SJCRH30 (cell line): Measurements from ENCODE around the gene ADNP2. TPM values are rescaled to one million over a fixed set of nuclear protein-coding genes. Genes with fewer than 3 reads are reported as not detected.
A peak's percentile ranks its signal among the peaks of the same experiment; 100 is the strongest.

ENCODE experiments used
- DNase-seq, 2 experiments: peaks; one replicate each; pipeline ENCODE4 v3.0.0-alpha.2; 2015 to 2020
- H3K27ac ChIP-seq: fragments of 250-450 bp; sonication (Bioruptor Pico); 2 replicates; pipeline ENCODE4 v1.5.1; 2020; ENCODE audit warnings: mild to moderate bottlenecking, moderate library complexity
- H3K27me3 ChIP-seq: fragments of 250-450 bp; sonication (Bioruptor Pico); 2 replicates; pipeline ENCODE4 v1.5.1; 2020; ENCODE audit warnings: mild to moderate bottlenecking, moderate library complexity
- H3K36me3 ChIP-seq: fragments of 250-450 bp; sonication (Bioruptor Pico); 2 replicates; pipeline ENCODE4 v1.5.1; 2020; ENCODE audit warnings: mild to moderate bottlenecking, moderate library complexity
- H3K4me1 ChIP-seq: fragments of 250-450 bp; sonication (Bioruptor Pico); 2 replicates; pipeline ENCODE4 v1.5.1; 2020; ENCODE audit warnings: mild to moderate bottlenecking, moderate library complexity
- H3K4me3 ChIP-seq: fragments of 250-450 bp; sonication (Bioruptor Pico); 2 replicates; pipeline ENCODE4 v1.5.1; 2020; ENCODE audit warnings: mild to moderate bottlenecking, moderate library complexity
- H3K9me3 ChIP-seq: fragments of 250-450 bp; sonication (Bioruptor Pico); replicated peaks from 2 replicates; pipeline ENCODE4 v1.5.1; 2020; ENCODE audit warnings: mild to moderate bottlenecking, moderate library complexity
- total RNA-seq: library from RNA; depleted of rRNA; stranded (reverse); fragments of >200 nt; shearing (Covaris generic); gene quantifications from 2 replicates; pipeline ENCODE4 v1.2.3, GENCODE V29; 2014

Gene ADNP2
- total RNA-seq, 1 experiment from 2014 or later = 39.6 TPM

GRCh38 chr18:80167931-80168330 is 58.9 kb downstream of the ADNP2 start:
- no peak overlapping the region for H3K27ac ChIP-seq
- no peaks in the 10 kb centered on the region for H3K27me3 ChIP-seq
- H3K9me3 ChIP-seq = no peaks in the 10 kb centered on the region
- no peaks in the 10 kb centered on the region for H3K4me1 ChIP-seq
- no peaks in the 10 kb centered on the region for H3K36me3 ChIP-seq
- H3K4me3 ChIP-seq = no peak overlapping the region
- no peak for DNase-seq

- Histone ChIP-seq H3K4me1 (no peaks in the 10 kb centered on the region), H3K27me3 (no peaks in the 10 kb centered on the region), H3K9me3 (no peaks in the 10 kb centered on the region), H3K4me3 (no peak overlapping the region), H3K36me3 (no peaks in the 10 kb centered on the region), H3K27ac (no peak overlapping the region)
- DNase-seq = no peak
Observed at GRCh38 chr18:80168346-80168745, 59.3 kb downstream of the ADNP2 start.

- Histone ChIP-seq H3K36me3 (no peaks in the 10 kb centered on the region), H3K27ac (no peak overlapping the region), H3K9me3 (no peaks in the 10 kb centered on the region), H3K27me3 (no peaks in the 10 kb centered on the region), H3K4me3 (no peak overlapping the region), H3K4me1 (no peaks in the 10 kb centered on the region)
- DNase-seq = no peak
Observed at GRCh38 chr18:80168982-80169381, 59.9 kb downstream of the ADNP2 start.

- Histone ChIP-seq H3K9me3 (no peaks in the 10 kb centered on the region), H3K36me3 (no peaks in the 10 kb centered on the region), H3K27ac (no peak overlapping the region), H3K4me1 (no peaks in the 10 kb centered on the region), H3K4me3 (no peak overlapping the region), H3K27me3 (no peaks in the 10 kb centered on the region)
- no peak for DNase-seq
Observed at GRCh38 chr18:80169607-80170006, 60.5 kb downstream of the ADNP2 start.

- Histone ChIP-seq H3K9me3 (no peaks in the 10 kb centered on the region), H3K4me3 (no peak overlapping the region), H3K27ac (no peak overlapping the region), H3K27me3 (no peaks in the 10 kb centered on the region), H3K4me1 (no peaks in the 10 kb centered on the region), H3K36me3 (no peaks in the 10 kb centered on the region)
- DNase-seq = no peak
Observed at GRCh38 chr18:80170395-80171053, 61.5 kb downstream of the ADNP2 start.

GRCh38 chr18:80171054-80171872 is 62.2 kb downstream of the ADNP2 start:
- peak; percentile 13 to 24 for DNase-seq
- Histone ChIP-seq H3K27ac (no peak overlapping the region), H3K4me3 (no peak overlapping the region)

GRCh38 chr18:80172056-80172455 is 63.0 kb downstream of the ADNP2 start:
- no peak overlapping the region for H3K27ac ChIP-seq
- no peaks in the 10 kb centered on the region for H3K4me1 ChIP-seq
- H3K27me3 ChIP-seq = no peaks in the 10 kb centered on the region
- DNase-seq = no peak
- no peaks in the 10 kb centered on the region for H3K36me3 ChIP-seq
- no peaks in the 10 kb centered on the region for H3K9me3 ChIP-seq
- H3K4me3 ChIP-seq = no peak overlapping the region

More at GRCh38 chr18:80171054-80171872, 62.2 kb downstream of the ADNP2 start:
- Histone ChIP-seq H3K36me3 (no peaks in the 10 kb centered on the region), H3K4me1 (no peaks in the 10 kb centered on the region), H3K27me3 (no peaks in the 10 kb centered on the region), H3K9me3 (no peaks in the 10 kb centered on the region)

- H3K9me3 ChIP-seq = no peaks in the 10 kb centered on the region
- no peaks in the 10 kb centered on the region for H3K36me3 ChIP-seq
- no peak for DNase-seq
- H3K4me3 ChIP-seq = no peak overlapping the region
- H3K4me1 ChIP-seq = no peaks in the 10 kb centered on the region
- no peaks in the 10 kb centered on the region for H3K27me3 ChIP-seq
- no peak overlapping the region for H3K27ac ChIP-seq
Observed at GRCh38 chr18:80173060-80173459, 64.0 kb downstream of the ADNP2 start.

GRCh38 chr18:80175451-80176204 is 66.6 kb downstream of the ADNP2 start:
- H3K36me3 ChIP-seq = no peaks in the 10 kb centered on the region
- DNase-seq = no peak
- no peak overlapping the region for H3K4me3 ChIP-seq
- no peak overlapping the region for H3K27ac ChIP-seq
- no peaks in the 10 kb centered on the region for H3K9me3 ChIP-seq
- H3K27me3 ChIP-seq = no peaks in the 10 kb centered on the region
- H3K4me1 ChIP-seq = no peaks in the 10 kb centered on the region

GRCh38 chr18:80176334-80177073 is 67.4 kb downstream of the ADNP2 start:
- H3K4me1 ChIP-seq = no peaks in the 10 kb centered on the region
- H3K36me3 ChIP-seq = no peaks in the 10 kb centered on the region
- no peak for DNase-seq
- H3K27me3 ChIP-seq = no peaks in the 10 kb centered on the region
- no peaks in the 10 kb centered on the region for H3K9me3 ChIP-seq
- no peak overlapping the region for H3K27ac ChIP-seq
- H3K4me3 ChIP-seq = no peak overlapping the region

- Histone ChIP-seq H3K4me3 (no peak overlapping the region), H3K27ac (no peak overlapping the region), H3K36me3 (no peaks in the 10 kb centered on the region), H3K9me3 (no peaks in the 10 kb centered on the region), H3K27me3 (no peaks in the 10 kb centered on the region), H3K4me1 (no peaks in the 10 kb centered on the region)
- DNase-seq = no peak
Observed at GRCh38 chr18:80177128-80177527, 68.1 kb downstream of the ADNP2 start.

GRCh38 chr18:80178935-80179818 is 70.1 kb downstream of the ADNP2 start:
- DNase-seq = no peak
- Histone ChIP-seq H3K36me3 (no peaks in the 10 kb centered on the region), H3K27me3 (no peaks in the 10 kb centered on the region), H3K4me1 (no peaks in the 10 kb centered on the region), H3K4me3 (no peak overlapping the region), H3K9me3 (no peaks in the 10 kb centered on the region), H3K27ac (no peak overlapping the region)

GRCh38 chr18:80179857-80180558 is 70.9 kb downstream of the ADNP2 start:
- Histone ChIP-seq H3K9me3 (no peaks in the 10 kb centered on the region), H3K4me1 (no peaks in the 10 kb centered on the region), H3K27ac (no peak overlapping the region), H3K27me3 (no peaks in the 10 kb centered on the region), H3K36me3 (no peaks in the 10 kb centered on the region), H3K4me3 (no peak overlapping the region)
- DNase-seq = no peak
